B cell (primary cell): ENCODE data around the gene GAPVD1. TPM values are rescaled to one million over a fixed set of nuclear protein-coding genes. Genes with fewer than 3 reads are reported as not detected.

Source experiments
- ATAC-seq: fragments of 200-7000 bp; cut with Tn5 transposase; one replicate; pipeline ENCODE4 v1.10.0; 2021; ENCODE audit warnings: low read depth, mild to moderate bottlenecking, moderate number of reproducible peaks, moderate library complexity
- CTCF ChIA-PET: fragments of 350-600 bp; sonication (Branson Sonifier 250); formaldehyde crosslinking; loops from one replicate; lab custom pipeline; 2021; ENCODE audit warnings: antibody characterized with exemption, inconsistent platforms; lab: Charles Lee
- POLR2A ChIA-PET: fragments of 350-600 bp; sonication (Branson Sonifier 250); formaldehyde crosslinking; loops from one replicate; lab custom pipeline; 2021; ENCODE audit warnings: antibody characterized with exemption; lab: Charles Lee
- DNase-seq: peaks from one replicate; pipeline ENCODE4 v3.0.0; 2013
- H2AFZ ChIP-seq: 2 replicates; pipeline ENCODE4 v1.6.1; 2012; ENCODE audit warnings: mild to moderate bottlenecking, low read depth, low read length; ENCODE audit not compliant: insufficient read depth, poor library complexity, severe bottlenecking
- H3K27ac ChIP-seq, 2 donors: 1 replicate in 1 of 2; 2 replicates in 1 of 2; pipeline ENCODE4 v1.5.1; 2012 to 2013; ENCODE audit warnings: low read length in 2 of 2, mild to moderate bottlenecking in 2 of 2, moderate library complexity in 1 of 2
- H3K27me3 ChIP-seq, 4 experiments: fragments of 200-600 bp in 1 of 4; sonication (generic) in 1 of 4; replicated peaks in 1 of 4; 1 replicate in 2 of 4; 2 replicates in 2 of 4; pipeline versions ENCODE4 v1.6.1 to v1.7.0; 2013 to 2016; ENCODE audit warnings: low read length in 3 of 4, mild to moderate bottlenecking in 2 of 4, mixed read lengths in 1 of 4, moderate library complexity in 1 of 4; ENCODE audit not compliant: insufficient read depth in 4 of 4, control insufficient read depth in 3 of 4; ENCODE audit errors: control extremely low read depth in 1 of 4
- H3K36me3 ChIP-seq, 2 experiments: replicated peaks in 1 of 2; 1 replicate in 1 of 2; 2 replicates in 1 of 2; pipeline versions ENCODE4 v1.6.1 to v1.7.1; 2013; ENCODE audit warnings: low read length in 1 of 2; ENCODE audit not compliant: insufficient read depth in 2 of 2, control insufficient read depth in 1 of 2; ENCODE audit errors: control extremely low read depth in 1 of 2, extremely low read depth in 1 of 2
- H3K4me1 ChIP-seq, 2 donors: fragments of 200-600 bp in 1 of 2; sonication (generic) in 1 of 2; 1 replicate in 1 of 2; 2 replicates in 1 of 2; pipeline versions ENCODE4 v1.5.1 to v1.6.1; 2013 to 2017; ENCODE audit warnings: low read length in 2 of 2; ENCODE audit not compliant: control insufficient read depth in 2 of 2, insufficient read depth in 2 of 2
- H3K4me2 ChIP-seq: replicated peaks from 2 replicates; pipeline ENCODE3; 2012; ENCODE audit warnings: mild to moderate bottlenecking, low read depth, low read length; ENCODE audit not compliant: poor library complexity, severe bottlenecking
- H3K4me3 ChIP-seq, 5 experiments: fragments of 200-600 bp in 1 of 5; sonication (generic) in 1 of 5; 1 replicate in 3 of 5; 2 replicates in 2 of 5; pipeline versions ENCODE4 v1.5.1 to v1.7.0; 2011 to 2016; ENCODE audit warnings: low read length in 4 of 5, mild to moderate bottlenecking in 4 of 5, low read depth in 2 of 5, control low read depth in 1 of 5, moderate library complexity in 1 of 5; ENCODE audit not compliant: insufficient read depth in 1 of 5; ENCODE audit errors: control extremely low read depth in 1 of 5, extremely low read depth in 1 of 5
- H3K79me2 ChIP-seq: fragments of 200-600 bp; sonication (generic); one replicate; pipeline ENCODE4 v1.6.0; 2016; ENCODE audit warnings: low read length; ENCODE audit not compliant: control insufficient read depth, insufficient read depth
- H3K9ac ChIP-seq: fragments of 200-600 bp; sonication (generic); 2 replicates; pipeline ENCODE4 v1.6.1; 2017; ENCODE audit warnings: mild to moderate bottlenecking, low read length, moderate library complexity
- H3K9me3 ChIP-seq, 3 donors: one replicate each; pipeline versions ENCODE4 v1.6.1 to v1.7.1; 2013; ENCODE audit warnings: low read length in 2 of 3; ENCODE audit not compliant: control insufficient read depth in 2 of 3, insufficient read depth in 1 of 3; ENCODE audit errors: control extremely low read depth in 1 of 3
- H4K20me1 ChIP-seq: 2 replicates; pipeline ENCODE4 v1.6.0; 2012; ENCODE audit warnings: mild to moderate bottlenecking, low read length; ENCODE audit not compliant: insufficient read depth, control insufficient read depth, poor library complexity, severe bottlenecking
- H3K27ac Mint-ChIP-seq: one replicate; pipeline ENCODE4 v1.8.0; 2021; ENCODE audit warnings: mixed read lengths
- H3K27me3 Mint-ChIP-seq: one replicate; pipeline ENCODE4 v1.8.0; 2021; ENCODE audit warnings: mixed read lengths
- H3K4me1 Mint-ChIP-seq: one replicate; pipeline ENCODE4 v1.8.0; 2021; ENCODE audit warnings: mixed read lengths
- H3K4me3 Mint-ChIP-seq: one replicate; pipeline ENCODE4 v1.8.0; 2021; ENCODE audit warnings: mixed read lengths
- H3K9me3 Mint-ChIP-seq: one replicate; pipeline ENCODE4 v1.8.0; 2022; ENCODE audit warnings: mixed read lengths; ENCODE audit not compliant: insufficient read depth
- CTCF ChIP-seq: fragments of 200-600 bp; IDR thresholded peaks from one replicate; pipeline ENCODE4 v1.8.0; 2022; ENCODE audit warnings: antibody characterized with exemption, mild to moderate bottlenecking
- EZH2 ChIP-seq: IDR thresholded peaks from 2 replicates; pipeline ENCODE4 v1.6.1; 2012; ENCODE audit warnings: borderline replicate concordance, low read depth, mild to moderate bottlenecking, moderate library complexity, low read length; ENCODE audit not compliant: insufficient read depth, poor library complexity, severe bottlenecking
- WGBS: methylation state at CpG from one replicate; pipeline ENCODE4 v1.1.5; 2013; ENCODE audit warnings: missing lambda C conversion rate; ENCODE audit not compliant: insufficient coverage; 5-methylcytosine and 5-hydroxymethylcytosine counted together
- intact Hi-C: fragments of 100-400 bp; cut with micrococcal nuclease; formaldehyde crosslinking; loops from one replicate; pipeline ENCODE4 v1.10.0; 2022
- polyA plus RNA-seq: library from polyadenylated mRNA; depleted of rRNA; stranded (reverse); fragments of >200 nt; gene quantifications from 2 replicates; pipeline ENCODE4 v1.2.3, GENCODE V29; 2012
- total RNA-seq, 2 donors: library from RNA; stranded (reverse); fragments of 120-200 nt in 1 of 2; gene quantifications; 1 replicate in 1 of 2; 2 replicates in 1 of 2; pipeline versions ENCODE4 v1.2.3 to v1.2.4, GENCODE V29; 2013 to 2022

The GAPVD1 gene
- total and polyA plus RNA-seq, 2 donors (not counting 1 experiment from before 2014, with no cell fraction given), result 11.8 to 61.2 TPM

GRCh38 chr9:125361837-125362531 lies 100.4 kb downstream of the GAPVD1 start:
- Mint-ChIP-seq H3K4me3 (no peak overlapping the region), H3K27me3 (no peaks in the 10 kb centered on the region), H3K9me3 (no peaks in the 10 kb centered on the region), H3K27ac (no peak overlapping the region), H3K4me1 (no peaks in the 10 kb centered on the region)
- Histone ChIP-seq H4K20me1 (no peaks in the 10 kb centered on the region), H3K9me3 (no peaks in the 10 kb centered on the region), H3K4me2 (no peak overlapping the region), H3K9ac (no peak overlapping the region), H3K4me1 (no peaks in the 10 kb centered on the region), H3K79me2 (no peaks in the 10 kb centered on the region), H3K27me3 (no peaks in the 10 kb centered on the region), H3K36me3 (peaks cover 3 to 62% of the 10 kb centered on the region in 2 experiments), H3K27ac (no peak overlapping the region), H2AFZ (no peak overlapping the region), H3K4me3 (no peak overlapping the region)
- intact Hi-C loops, result no loop called here
- ChIA-PET POLR2A (no interaction called here), CTCF (interaction anchor here (0.9 to 1.6 kb wide), 2 partner anchors 11 to 16 kb away, joined by 3 read pairs; no protein-coding TSS in a partner anchor)
- DNase-seq (no peak), ATAC-seq (no peak)
- WGBS, result no CpG with 5 or more reads among the region's 5 CpGs
- TF ChIP-seq CTCF, result peak; percentile 26
- no peak for TF ChIP-seq EZH2

- H3K36me3 ChIP-seq, result peaks cover 3 to 32% of the 10 kb centered on the region in 2 experiments
- H3K9me3 ChIP-seq, result no peaks in the 10 kb centered on the region
- Mint-ChIP-seq H3K4me3 (no peak overlapping the region), H3K9me3 (no peaks in the 10 kb centered on the region), H3K27ac (no peak overlapping the region), H3K4me1 (no peaks in the 10 kb centered on the region), H3K27me3 (no peaks in the 10 kb centered on the region)
- H4K20me1 ChIP-seq, result no peaks in the 10 kb centered on the region
- H3K79me2 ChIP-seq, result no peaks in the 10 kb centered on the region
- WGBS, result 95% methylated on average over 3 of the region's 5 CpGs
- H3K4me1 ChIP-seq, result no peaks in the 10 kb centered on the region
- no peak overlapping the region for H3K4me3 ChIP-seq
- ChIA-PET POLR2A (interaction anchor here (0.6 kb wide), 1 partner anchor 291 kb away, joined by 4 read pairs; no protein-coding TSS in a partner anchor), CTCF (interaction anchor here (0.9 to 1.2 kb wide), 2 partner anchors 8 to 41 kb away, joined by 3 read pairs; no protein-coding TSS in a partner anchor)
- no peaks in the 10 kb centered on the region for H3K27me3 ChIP-seq
- TF ChIP-seq CTCF (no peak), EZH2 (no peak)
- no peak overlapping the region for H3K27ac ChIP-seq
- no peak overlapping the region for H3K9ac ChIP-seq
- no peak for DNase-seq
- intact Hi-C loops, result no loop called here
- H2AFZ ChIP-seq, result no peak overlapping the region
- H3K4me2 ChIP-seq, result no peak overlapping the region
- ATAC-seq, result no peak
These were observed 105.0 kb downstream of the GAPVD1 start for GRCh38 chr9:125366676-125367075.
